KMS-11 (cell line): Measurements from ENCODE around the gene NLGN2.

Source experiments
- H2AFZ ChIP-seq: fragments of 200-600 bp; sonication (generic); 2 replicates; pipeline ENCODE4 v1.6.1; 2016; ENCODE audit warnings: antibody characterized with exemption, mixed run types, low read depth
- H3K27ac ChIP-seq: fragments of 200-600 bp; sonication (generic); 2 replicates; pipeline ENCODE4 v1.6.1; 2016; ENCODE audit warnings: mild to moderate bottlenecking, mixed run types
- H3K27me3 ChIP-seq: fragments of 200-600 bp; sonication (generic); 2 replicates; pipeline ENCODE4 v1.6.1; 2017; ENCODE audit warnings: mild to moderate bottlenecking, low read depth, mixed run types, moderate library complexity; ENCODE audit not compliant: insufficient read depth
- H3K36me3 ChIP-seq: fragments of 200-600 bp; sonication (generic); 2 replicates; pipeline ENCODE4 v1.6.1; 2017; ENCODE audit warnings: mild to moderate bottlenecking, mixed run types; ENCODE audit not compliant: insufficient read depth
- H3K4me1 ChIP-seq: fragments of 200-600 bp; sonication (generic); 2 replicates; pipeline ENCODE4 v1.6.1; 2016; ENCODE audit warnings: mild to moderate bottlenecking, low read depth, mixed run types; ENCODE audit not compliant: poor library complexity, severe bottlenecking
- H3K4me2 ChIP-seq: fragments of 200-600 bp; sonication (generic); 2 replicates; pipeline ENCODE4 v1.7.0; 2016; ENCODE audit warnings: mild to moderate bottlenecking, mixed run types
- H3K4me3 ChIP-seq: fragments of 200-600 bp; sonication (generic); IDR thresholded peaks from 2 replicates; pipeline ENCODE4 v1.6.1; 2017; ENCODE audit warnings: low read depth, low read length, mixed read lengths; ENCODE audit not compliant: insufficient read depth
- H3K79me2 ChIP-seq: fragments of 200-600 bp; sonication (generic); 2 replicates; pipeline ENCODE4 v1.6.1; 2016; ENCODE audit warnings: low read depth, mixed run types; ENCODE audit not compliant: insufficient read depth
- H3K9ac ChIP-seq: fragments of 200-600 bp; sonication (generic); 2 replicates; pipeline ENCODE4 v1.6.1; 2016; ENCODE audit warnings: mild to moderate bottlenecking, mixed run types
- H4K20me1 ChIP-seq: fragments of 200-600 bp; sonication (generic); 2 replicates; pipeline ENCODE4 v1.6.1; 2016; ENCODE audit warnings: mild to moderate bottlenecking, mixed run types; ENCODE audit not compliant: insufficient read depth
- TF ChIP-seq, protein P1 (sequence below): fragments of 200-600 bp; sonication (generic); conservative IDR thresholded peaks from 2 replicates; pipeline ENCODE4 v1.6.1; 2017; ENCODE audit warnings: low read depth, mild to moderate bottlenecking, antibody characterized with exemption, low read length, moderate library complexity, mixed read lengths

Gene NLGN2

DNA sequence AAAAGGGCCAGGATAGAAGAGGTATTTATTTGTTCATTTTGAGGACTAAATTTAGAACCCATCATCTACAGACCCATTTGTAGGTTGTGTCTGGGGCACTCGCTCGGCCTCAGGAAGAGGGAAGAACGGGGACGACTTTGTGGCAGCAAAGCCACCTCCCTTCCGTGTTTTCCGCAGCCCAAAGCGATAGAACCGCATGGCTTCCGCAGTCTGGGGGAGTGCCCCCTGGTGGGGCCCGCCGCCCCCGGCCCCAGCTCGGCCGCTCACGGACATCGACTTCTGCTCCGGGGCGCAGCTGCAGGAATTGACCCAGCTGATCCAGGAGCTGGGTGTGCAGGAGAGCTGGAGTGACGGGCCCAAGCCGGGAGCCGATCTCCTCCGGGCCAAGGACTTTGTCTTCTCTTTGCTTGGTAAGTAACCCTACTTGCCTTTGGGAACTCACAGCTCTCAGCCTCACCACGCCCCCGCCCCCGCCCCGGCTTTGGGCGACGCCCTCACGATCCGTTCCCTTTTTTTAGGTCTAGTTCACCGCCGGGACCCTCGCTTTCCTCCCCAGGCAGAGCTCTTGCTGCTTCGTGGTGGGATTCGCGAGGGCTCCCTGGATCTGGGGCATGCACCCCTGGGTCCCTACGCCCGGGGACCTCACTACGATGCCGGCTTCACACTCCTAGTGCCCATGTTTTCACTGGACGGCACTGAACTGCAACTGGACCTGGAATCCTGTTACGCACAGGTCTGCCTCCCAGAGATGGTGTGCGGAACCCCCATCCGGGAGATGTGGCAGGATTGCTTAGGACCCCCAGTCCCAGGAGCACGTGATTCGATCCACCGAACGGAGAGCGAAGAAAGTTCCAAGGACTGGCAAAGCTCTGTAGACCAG is 28.3 kb downstream of the NLGN2 start:
- Histone ChIP-seq H3K9ac (no peak overlapping the region), H3K4me1 (no peaks in the 10 kb centered on the region), H4K20me1 (no peaks in the 10 kb centered on the region), H3K27me3 (no peaks in the 10 kb centered on the region), H3K4me2 (no peak overlapping the region), H2AFZ (peak overlapping the region; percentile 30; the same call in 1 of the 2 replicates), H3K79me2 (no peaks in the 10 kb centered on the region), H3K36me3 (no peaks in the 10 kb centered on the region), H3K4me3 (no peak overlapping the region), H3K27ac (no peak overlapping the region)
- TF ChIP-seq, protein P1, sequence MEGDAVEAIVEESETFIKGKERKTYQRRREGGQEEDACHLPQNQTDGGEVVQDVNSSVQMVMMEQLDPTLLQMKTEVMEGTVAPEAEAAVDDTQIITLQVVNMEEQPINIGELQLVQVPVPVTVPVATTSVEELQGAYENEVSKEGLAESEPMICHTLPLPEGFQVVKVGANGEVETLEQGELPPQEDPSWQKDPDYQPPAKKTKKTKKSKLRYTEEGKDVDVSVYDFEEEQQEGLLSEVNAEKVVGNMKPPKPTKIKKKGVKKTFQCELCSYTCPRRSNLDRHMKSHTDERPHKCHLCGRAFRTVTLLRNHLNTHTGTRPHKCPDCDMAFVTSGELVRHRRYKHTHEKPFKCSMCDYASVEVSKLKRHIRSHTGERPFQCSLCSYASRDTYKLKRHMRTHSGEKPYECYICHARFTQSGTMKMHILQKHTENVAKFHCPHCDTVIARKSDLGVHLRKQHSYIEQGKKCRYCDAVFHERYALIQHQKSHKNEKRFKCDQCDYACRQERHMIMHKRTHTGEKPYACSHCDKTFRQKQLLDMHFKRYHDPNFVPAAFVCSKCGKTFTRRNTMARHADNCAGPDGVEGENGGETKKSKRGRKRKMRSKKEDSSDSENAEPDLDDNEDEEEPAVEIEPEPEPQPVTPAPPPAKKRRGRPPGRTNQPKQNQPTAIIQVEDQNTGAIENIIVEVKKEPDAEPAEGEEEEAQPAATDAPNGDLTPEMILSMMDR = no peak

DNA sequence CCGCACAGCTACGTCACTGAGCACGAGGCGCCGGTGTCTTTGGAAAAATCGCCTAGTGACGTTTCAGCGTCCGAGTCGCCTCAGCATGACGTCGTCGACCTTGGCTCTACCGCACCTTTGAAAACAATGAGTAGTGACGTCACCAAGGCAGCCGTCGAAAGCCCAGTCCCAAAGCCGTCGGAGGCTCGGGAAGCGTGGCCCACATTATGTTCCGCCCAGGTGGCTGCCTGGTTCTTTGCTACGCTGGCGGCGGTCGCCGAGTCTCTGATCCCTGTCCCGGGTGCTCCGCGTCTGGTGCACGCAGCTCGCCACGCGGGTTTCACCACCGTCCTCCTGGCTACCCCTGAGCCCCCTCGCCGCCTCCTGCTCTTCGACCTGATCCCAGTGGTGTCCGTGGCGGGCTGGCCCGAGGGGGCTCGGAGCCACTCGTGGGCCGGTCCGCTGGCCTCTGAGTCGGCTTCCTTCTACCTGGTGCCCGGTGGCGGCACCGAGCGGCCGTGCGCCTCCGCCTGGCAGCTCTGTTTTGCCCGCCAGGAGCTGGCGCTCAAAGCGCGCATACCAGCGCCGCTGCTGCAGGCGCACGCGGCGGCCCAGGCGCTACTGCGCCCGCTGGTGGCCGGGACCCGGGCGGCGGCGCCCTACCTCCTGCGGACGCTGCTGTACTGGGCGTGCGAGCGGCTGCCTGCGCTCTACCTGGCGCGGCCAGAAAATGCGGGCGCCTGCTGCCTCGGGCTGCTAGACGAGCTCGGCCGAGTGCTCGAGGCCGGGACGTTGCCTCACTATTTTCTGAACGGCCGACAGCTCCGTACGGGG is 29.1 kb downstream of the NLGN2 start:
- H3K9ac ChIP-seq = no peak overlapping the region
- H3K4me1 ChIP-seq = no peaks in the 10 kb centered on the region
- TF ChIP-seq, protein P1 = no peak
- H2AFZ ChIP-seq = no peak overlapping the region
- H3K27ac ChIP-seq = no peak overlapping the region
- H4K20me1 ChIP-seq = no peaks in the 10 kb centered on the region
- H3K79me2 ChIP-seq = no peaks in the 10 kb centered on the region
- H3K27me3 ChIP-seq = no peaks in the 10 kb centered on the region
- H3K4me3 ChIP-seq = no peak overlapping the region
- no peaks in the 10 kb centered on the region for H3K36me3 ChIP-seq
- H3K4me2 ChIP-seq = no peak overlapping the region

DNA sequence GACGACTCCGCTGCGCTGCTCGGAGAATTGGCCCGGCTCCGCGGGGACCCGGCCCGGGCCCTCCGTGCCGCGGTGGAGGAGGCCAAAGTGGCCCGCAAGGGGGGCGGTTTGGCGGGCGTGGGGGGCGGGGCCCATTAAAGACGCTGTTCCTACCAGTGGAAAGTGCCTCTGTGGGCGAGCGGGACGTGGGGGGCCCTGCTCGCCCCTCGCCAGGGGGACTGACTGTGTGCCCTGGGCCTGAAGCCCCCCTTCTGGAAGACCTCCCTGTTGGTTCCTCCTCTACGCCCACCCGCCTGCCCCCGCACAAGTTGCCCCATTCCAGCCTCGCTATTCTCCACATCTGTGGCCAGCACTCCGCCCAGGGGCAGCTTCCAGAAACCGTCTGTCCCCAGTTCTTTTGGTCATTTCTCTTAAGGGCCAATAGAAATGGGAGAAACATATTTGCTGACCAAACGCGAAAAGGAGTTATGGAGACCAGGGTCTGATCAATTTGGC is 29.8 kb downstream of the NLGN2 start:
- Histone ChIP-seq H2AFZ (no peak overlapping the region), H3K36me3 (no peaks in the 10 kb centered on the region), H3K4me3 (no peak overlapping the region), H3K79me2 (no peaks in the 10 kb centered on the region), H3K4me1 (no peaks in the 10 kb centered on the region), H3K4me2 (no peak overlapping the region), H3K9ac (no peak overlapping the region), H3K27ac (no peak overlapping the region), H3K27me3 (no peaks in the 10 kb centered on the region), H4K20me1 (no peaks in the 10 kb centered on the region)
- TF ChIP-seq, protein P1 = no peak

DNA sequence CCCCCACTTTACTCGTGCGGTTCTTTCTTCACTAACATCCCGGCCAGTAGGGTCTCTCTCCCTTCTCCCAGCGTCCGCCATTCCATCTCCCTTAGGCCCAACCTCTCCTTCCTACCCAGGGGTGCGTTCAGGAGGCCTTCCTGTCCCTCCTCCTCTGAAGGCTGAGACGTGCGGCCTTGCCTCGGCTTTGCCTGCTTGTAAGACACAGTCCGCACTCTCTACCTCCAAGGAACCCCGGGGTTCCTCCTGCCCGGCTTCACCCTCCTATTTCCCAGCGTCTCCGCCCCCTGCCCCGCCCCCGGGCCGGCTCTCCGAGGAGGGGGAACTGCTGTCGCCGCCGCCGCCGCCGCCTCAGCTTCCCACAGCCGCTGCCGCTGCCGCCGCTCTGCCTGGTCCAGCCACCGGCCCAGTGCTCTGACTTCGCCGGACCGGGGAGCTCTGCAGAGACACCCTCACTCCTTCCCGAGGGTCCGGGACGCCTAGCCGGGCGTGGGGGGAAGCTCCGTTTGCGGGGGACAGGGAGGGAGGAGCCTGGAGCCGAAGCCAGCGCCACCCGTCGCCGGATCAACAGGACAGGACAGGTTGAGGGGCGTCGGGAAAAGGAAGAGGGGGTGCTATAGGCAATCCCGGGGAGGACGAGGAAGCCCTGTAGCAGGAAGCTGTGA is 30.4 kb downstream of the NLGN2 start:
- no peak overlapping the region for H3K9ac ChIP-seq
- no peak overlapping the region for H2AFZ ChIP-seq
- H3K4me2 ChIP-seq = no peak overlapping the region
- no peaks in the 10 kb centered on the region for H3K4me1 ChIP-seq
- no peaks in the 10 kb centered on the region for H4K20me1 ChIP-seq
- no peaks in the 10 kb centered on the region for H3K27me3 ChIP-seq
- no peaks in the 10 kb centered on the region for H3K36me3 ChIP-seq
- H3K27ac ChIP-seq = no peak overlapping the region
- no peaks in the 10 kb centered on the region for H3K79me2 ChIP-seq
- TF ChIP-seq, protein P1 = no peak
- H3K4me3 ChIP-seq = no peak overlapping the region
